LNCaP clone FGC (cell line): ENCODE data around the gene PLSCR2.

Experiments used
- DNase-seq: peaks from one replicate; pipeline ENCODE4 v3.0.0-alpha.2; 2011; ENCODE audit warnings: low read depth
- H3K4me3 ChIP-seq: 2 replicates; pipeline ENCODE4 v1.5.1; 2011; ENCODE audit warnings: mild to moderate bottlenecking, low read depth, low read length, control low read depth
- TF ChIP-seq, protein P1 (sequence below): IDR thresholded peaks from 2 replicates; pipeline ENCODE4 v1.5.1; 2012; ENCODE audit warnings: mild to moderate bottlenecking; ENCODE audit not compliant: control insufficient read depth, insufficient read depth; ENCODE audit errors: extremely low read depth

The PLSCR2 gene

DNA sequence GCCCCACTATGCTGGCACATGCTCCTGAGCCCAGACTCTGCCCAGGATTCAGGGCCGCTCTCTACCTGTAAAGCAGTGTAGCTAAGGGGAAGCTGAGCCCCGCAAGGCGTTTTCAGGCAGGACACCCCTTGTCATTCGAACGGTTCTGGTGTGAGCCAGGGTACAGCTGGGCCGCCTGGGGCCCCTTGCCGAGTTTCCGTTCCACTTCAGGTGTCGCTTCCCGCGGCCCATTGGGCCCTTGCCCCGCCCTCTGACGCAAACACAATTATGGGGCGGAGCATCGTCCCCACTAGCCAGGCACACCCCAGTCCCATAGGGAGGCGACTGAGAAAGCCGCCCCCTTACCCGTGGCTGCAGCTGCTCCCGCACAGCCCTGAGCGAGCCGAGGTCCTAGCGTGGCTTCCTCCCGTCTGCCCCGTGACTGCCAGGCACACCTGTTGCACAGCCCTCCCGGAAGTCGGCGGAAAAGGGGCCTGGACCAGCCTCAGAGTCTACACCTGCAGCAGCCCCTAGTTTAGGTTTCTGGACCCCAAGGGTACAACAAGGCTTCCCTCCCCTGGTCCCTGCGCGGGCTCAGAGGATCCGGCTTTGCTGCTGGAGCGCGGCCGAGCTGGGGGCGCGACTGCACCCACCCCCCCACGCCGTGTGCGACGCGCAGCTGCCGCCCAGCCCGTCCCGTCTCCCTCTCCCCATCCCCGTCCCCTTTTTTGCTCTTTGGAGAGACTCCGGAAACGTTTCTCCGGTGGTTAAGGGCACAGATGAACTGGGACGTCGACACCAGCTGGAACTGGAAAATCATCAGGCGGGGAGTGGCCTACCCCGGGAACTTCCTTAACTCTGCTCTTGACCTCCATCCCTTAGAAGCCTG is at the start of gene PLSCR2:
Gene PLSCR2, minus strand, starts transcription at position 412 of the 868 bp plus-strand sequence. CDS start 9,657 bp downstream, outside the sequence.
- TF ChIP-seq, protein P1, sequence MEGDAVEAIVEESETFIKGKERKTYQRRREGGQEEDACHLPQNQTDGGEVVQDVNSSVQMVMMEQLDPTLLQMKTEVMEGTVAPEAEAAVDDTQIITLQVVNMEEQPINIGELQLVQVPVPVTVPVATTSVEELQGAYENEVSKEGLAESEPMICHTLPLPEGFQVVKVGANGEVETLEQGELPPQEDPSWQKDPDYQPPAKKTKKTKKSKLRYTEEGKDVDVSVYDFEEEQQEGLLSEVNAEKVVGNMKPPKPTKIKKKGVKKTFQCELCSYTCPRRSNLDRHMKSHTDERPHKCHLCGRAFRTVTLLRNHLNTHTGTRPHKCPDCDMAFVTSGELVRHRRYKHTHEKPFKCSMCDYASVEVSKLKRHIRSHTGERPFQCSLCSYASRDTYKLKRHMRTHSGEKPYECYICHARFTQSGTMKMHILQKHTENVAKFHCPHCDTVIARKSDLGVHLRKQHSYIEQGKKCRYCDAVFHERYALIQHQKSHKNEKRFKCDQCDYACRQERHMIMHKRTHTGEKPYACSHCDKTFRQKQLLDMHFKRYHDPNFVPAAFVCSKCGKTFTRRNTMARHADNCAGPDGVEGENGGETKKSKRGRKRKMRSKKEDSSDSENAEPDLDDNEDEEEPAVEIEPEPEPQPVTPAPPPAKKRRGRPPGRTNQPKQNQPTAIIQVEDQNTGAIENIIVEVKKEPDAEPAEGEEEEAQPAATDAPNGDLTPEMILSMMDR: no peak
- DNase-seq: no peak
- H3K4me3 ChIP-seq: no peak within 1 kb of the TSS

- TF ChIP-seq, protein P1: no peak
- peak; percentile 64 for DNase-seq
- no peak overlapping the region for H3K4me3 ChIP-seq
Measured at GRCh38 chr3:146517684-146518435, 48.5 kb upstream of the PLSCR2 start.

DNA sequence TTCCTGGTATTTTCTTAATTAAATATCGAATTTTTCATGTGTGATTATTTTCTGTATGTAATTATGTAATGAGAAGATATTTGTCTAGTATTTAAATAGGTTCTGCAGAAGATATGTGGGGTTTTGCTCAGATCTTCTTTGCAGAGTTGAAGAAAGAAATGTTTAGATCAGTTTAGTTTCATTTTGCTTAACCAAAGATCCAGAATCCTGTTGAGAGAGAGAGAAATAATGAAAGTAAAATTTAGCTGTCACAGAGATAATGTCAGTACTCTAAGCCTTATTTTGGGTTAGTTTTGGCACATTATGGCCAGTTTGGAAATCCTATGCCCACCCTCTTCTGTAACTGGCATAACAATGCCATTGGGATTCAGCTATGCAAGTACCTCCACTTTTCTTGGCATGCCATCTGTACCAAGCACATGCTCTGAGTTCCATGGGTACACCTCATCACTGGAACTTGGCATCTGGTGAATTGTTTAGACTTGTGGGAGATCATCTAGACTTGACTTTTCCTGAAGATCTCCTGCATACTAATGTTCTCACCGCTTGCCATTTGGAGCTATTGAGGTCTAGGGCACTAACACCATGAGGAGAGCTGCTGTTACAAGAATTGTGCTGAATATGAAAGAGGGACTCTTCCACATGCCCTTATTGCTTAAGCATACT is 44.2 kb upstream of the PLSCR2 start:
- TF ChIP-seq, protein P1: no peak
- no peak for DNase-seq
- no peak overlapping the region for H3K4me3 ChIP-seq

DNA sequence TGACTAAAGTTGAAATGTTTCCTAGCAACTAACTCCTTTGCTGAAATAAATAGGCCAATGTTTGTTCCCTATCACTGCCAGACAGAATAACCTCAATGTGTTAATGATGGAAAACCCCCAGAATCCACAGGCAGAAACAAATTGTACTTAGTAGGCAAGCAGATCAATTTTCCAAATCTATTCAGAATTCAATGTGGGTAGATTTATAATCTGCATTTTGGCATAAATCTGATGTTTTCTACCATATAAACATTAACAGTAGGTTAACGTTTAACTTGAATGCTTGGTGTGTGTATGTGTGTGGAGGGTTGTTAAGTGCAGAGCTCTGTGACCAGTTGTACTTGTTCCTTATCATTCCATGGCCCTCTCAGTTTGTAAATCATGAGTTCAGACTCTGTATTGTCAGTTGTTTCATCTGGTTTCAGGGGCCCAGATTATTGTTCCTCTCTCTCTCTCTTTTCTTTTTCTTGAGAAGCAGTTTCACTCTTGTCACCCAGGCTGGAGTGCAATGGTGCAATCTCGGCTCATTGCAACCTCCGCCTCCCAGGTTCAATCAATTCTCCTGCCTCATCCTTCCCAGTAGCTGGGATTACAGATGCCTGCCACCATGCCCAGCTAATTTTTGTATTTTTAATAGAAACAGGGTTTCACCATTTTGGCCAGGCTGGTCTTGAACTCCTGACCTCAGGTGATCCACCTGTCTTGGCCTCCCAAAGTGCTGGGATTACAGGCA is 42.2 kb upstream of the PLSCR2 start:
- no peak for DNase-seq
- no peak overlapping the region for H3K4me3 ChIP-seq
- TF ChIP-seq, protein P1: no peak

DNA sequence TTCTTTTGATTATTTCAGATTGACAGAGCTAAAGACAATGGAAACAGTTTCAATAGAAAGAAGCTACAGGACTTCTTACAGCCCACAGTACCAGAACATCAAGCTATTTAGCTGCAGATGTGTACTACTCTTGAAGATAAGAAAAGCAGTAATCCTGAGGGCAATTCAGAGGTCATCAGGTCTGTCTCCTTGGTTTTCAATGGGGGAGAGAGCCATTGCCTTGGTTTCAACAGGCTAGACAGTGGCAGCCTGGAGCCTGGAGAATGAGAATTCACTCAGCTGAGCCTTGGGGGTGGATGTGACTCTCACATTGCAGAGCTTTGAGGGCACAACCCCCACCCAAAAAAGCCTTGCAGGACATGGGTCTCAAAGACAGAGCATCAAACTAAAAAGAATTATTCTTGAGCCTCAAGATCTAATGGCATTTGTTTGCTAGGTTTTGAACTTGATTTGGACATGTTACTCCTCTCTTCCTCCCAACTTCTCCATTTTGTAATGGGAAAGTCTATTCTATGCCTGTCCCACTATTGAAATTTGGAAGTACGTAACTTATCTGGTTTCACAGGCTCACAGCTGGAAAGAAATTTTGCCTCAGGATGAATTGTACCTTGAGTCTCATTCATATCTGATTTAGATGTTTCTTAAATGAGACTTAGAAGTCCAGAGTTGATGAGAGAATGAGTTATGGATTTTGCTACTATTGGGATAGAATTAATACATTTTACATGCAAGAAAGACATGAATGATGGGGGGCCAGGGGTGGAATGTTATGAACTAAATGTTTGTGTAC is 38.2 kb upstream of the PLSCR2 start:
- TF ChIP-seq, protein P1: no peak
- no peak for DNase-seq
- no peak overlapping the region for H3K4me3 ChIP-seq

DNA sequence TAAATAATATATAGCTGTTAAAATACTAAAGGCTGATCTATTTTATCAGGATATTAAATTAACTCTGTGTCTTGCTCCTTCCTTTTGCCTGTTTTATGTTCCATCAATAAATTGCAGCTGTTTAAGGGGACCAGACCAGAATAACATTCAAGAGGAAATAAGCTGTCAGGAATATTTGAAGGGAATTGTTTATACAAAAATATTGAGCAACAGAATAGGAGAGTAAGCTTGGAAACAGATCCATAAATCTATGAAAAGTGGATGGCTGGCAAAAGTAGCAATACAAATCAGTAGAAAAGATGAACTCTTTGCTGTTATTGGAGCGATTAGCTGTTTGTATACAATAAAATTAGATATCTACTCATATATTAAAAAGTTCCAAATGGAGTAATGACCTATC is 36.2 kb upstream of the PLSCR2 start:
- no peak overlapping the region for H3K4me3 ChIP-seq
- TF ChIP-seq, protein P1: no peak
- no peak for DNase-seq
